Adrenal gland (tissue), 12 donors: Measurements from ENCODE around the gene ARAF. TPM values are rescaled to one million over a fixed set of nuclear protein-coding genes. Genes with fewer than 3 reads are reported as not detected.

Source experiments
- DNase-seq, 7 donors: peaks; one replicate each; pipeline ENCODE4 v3.0.0-alpha.2; 2019 to 2020
- H3K27ac ChIP-seq, 5 donors: fragments of 200-600 bp; sonication (generic) in 4 of 5; 1 replicate in 3 of 5; 2 replicates in 2 of 5; pipeline versions ENCODE4 v1.5.1 to v1.8.0; 2016 to 2020; ENCODE audit warnings: mild to moderate bottlenecking in 1 of 5
- H3K27me3 ChIP-seq: fragments of 200-600 bp; 2 replicates; pipeline ENCODE4 v1.8.0; 2021
- H3K36me3 ChIP-seq, 2 donors: fragments of 200-600 bp; replicated peaks in 1 of 2; 1 replicate in 1 of 2; 2 replicates in 1 of 2; pipeline versions ENCODE4 v1.5.1 to v1.8.0; 2018 to 2022
- H3K4me1 ChIP-seq, 2 donors: fragments of 200-600 bp; replicated peaks in 1 of 2; 1 replicate in 1 of 2; 2 replicates in 1 of 2; pipeline versions ENCODE4 v1.5.1 to v1.8.0; 2018 to 2021
- H3K4me3 ChIP-seq, 4 donors: fragments of 200-600 bp; sonication (generic) in 3 of 4; one replicate each; pipeline ENCODE4 v1.5.1; 2016 to 2018
- H3K9me3 ChIP-seq, 3 donors: fragments of 200-600 bp; sonication (generic) in 1 of 3; replicated peaks in 1 of 3; 1 replicate in 2 of 3; 2 replicates in 1 of 3; pipeline versions ENCODE4 v1.5.1 to v1.8.0; 2016 to 2021
- CTCF ChIP-seq, 6 experiments: fragments of 450-650 bp in 4 of 6; fragments of 200-600 bp in 2 of 6; sonication (generic) in 1 of 6; IDR thresholded peaks; 1 replicate in 5 of 6; 2 replicates in 1 of 6; pipeline versions ENCODE4 v1.5.1 to v1.8.0; 2016 to 2021; ENCODE audit warnings: antibody characterized with exemption in 6 of 6, mild to moderate bottlenecking in 2 of 6, moderate library complexity in 1 of 6
- POLR2A ChIP-seq, 2 donors: fragments of 450-650 bp; IDR thresholded peaks; one replicate each; pipeline ENCODE4 v1.6.1; 2017; ENCODE audit warnings: antibody characterized with exemption in 2 of 2, mild to moderate bottlenecking in 2 of 2, moderate library complexity in 1 of 2
- WGBS, 4 donors: extraction: QIAGEN DNeasy Blood & Tissue Kit in 2 of 4; methylation state at CpG; one replicate each; pipeline versions ENCODE4 v1.1.5 to v1.1.7; 2013 to 2017; 5-methylcytosine and 5-hydroxymethylcytosine counted together
- intact Hi-C, 2 donors: fragments of 100-400 bp; cut with DNase I; formaldehyde crosslinking; loops; one replicate each; pipeline versions ENCODE4 v1.14.1 to v1.15.0; 2022 to 2023
- polyA plus RNA-seq, 3 donors: library from polyadenylated mRNA; stranded (reverse); fragments of 200-250 nt in 2 of 3; fragments of 350-450 nt in 1 of 3; fragmentation: Illumina TruSeq in 1 of 3; extraction: RNeasy Lipid Tissue Mini Kit (QIAGEN cat#74804) in 1 of 3; gene quantifications; one replicate each; pipeline ENCODE4 v1.2.3, GENCODE V29; 2013 to 2014
- total RNA-seq, 9 donors: library from RNA; depleted of rRNA in 4 of 9; stranded (reverse); fragments of >200 nt in 4 of 9; fragments of 120-200 nt in 1 of 9; fragmentation: NEBNext Ultra II Directional in 1 of 9; extraction: Animal tissue kit (Norgen Biotek cat#: 25700) in 1 of 9; gene quantifications; one replicate each; pipeline versions ENCODE4 v1.1.0 to v1.2.4, GENCODE V29; 2013 to 2023
- donor health status: healthy with polysubstance abuse.
- donor health status: Bipolar disorder and iron deficiency.
- donor health status: DM: yes; HTN: yes; CAD: no.
- donor health status: DM: no; HTN: no; CAD: no.
- donor health status: DM: no; HTN: no; CAD: no.
- donor health status: DM: yes; HTN: yes; CAD: no.

ARAF gene
- total and polyA plus RNA-seq, 12 donors, result 31.2 to 113 (median 64.2) TPM

GRCh38 chrX:47571896-47572295 lies 10.9 kb downstream of the ARAF start:
- peaks cover 0 to 39% of the 10 kb centered on the region in 2 donors for H3K36me3 ChIP-seq

GRCh38 chrX:47572773-47573340 lies 11.9 kb downstream of the ARAF start:
- DNase-seq, result no peak
- TF ChIP-seq CTCF (IDR thresholded peaks at IDR 0.05) (no peak), POLR2A (IDR thresholded peaks at IDR 0.05) (no peak)
- Histone ChIP-seq H3K4me3 (no peak overlapping the region), H3K27me3 (no peaks in the 10 kb centered on the region), H3K4me1 (peaks cover 0 to 5% of the 10 kb centered on the region in 2 donors), H3K27ac (peak overlapping the region in 1 of 5 donors; percentile 63), H3K36me3 (peaks cover 0 to 30% of the 10 kb centered on the region in 2 donors), H3K9me3 (no peaks in the 10 kb centered on the region)
- intact Hi-C loops, result no loop called here
- 67 to 81% (median 71%) methylated on average over 6 to 9 of the region's 9 CpGs for WGBS, 4 donors

More at GRCh38 chrX:47571896-47572295, 10.9 kb downstream of the ARAF start:
- no peak for TF ChIP-seq POLR2A (IDR thresholded peaks at IDR 0.05)
- no peak for TF ChIP-seq CTCF (IDR thresholded peaks at IDR 0.05)
- DNase-seq, result no peak
- intact Hi-C loops, result no loop called here
- Histone ChIP-seq H3K4me3 (no peak overlapping the region), H3K4me1 (peaks cover 0 to 5% of the 10 kb centered on the region in 2 donors), H3K27me3 (no peaks in the 10 kb centered on the region), H3K27ac (no peak overlapping the region), H3K9me3 (no peaks in the 10 kb centered on the region)
- 87 to 94% (median 92%) methylated on average over 13 of the region's 13 CpGs for WGBS, 4 donors

- TF ChIP-seq POLR2A (IDR thresholded peaks at IDR 0.05) (no peak), CTCF (IDR thresholded peaks at IDR 0.05) (no peak)
- H3K27ac ChIP-seq, result peak overlapping the region in 2 of 5 donors; percentile 56 to 80
- peaks cover 0 to 5% of the 10 kb centered on the region in 2 donors for H3K4me1 ChIP-seq
- intact Hi-C loops, result no loop called here
- DNase-seq, result peak in 1 of 7 donors; percentile 41
- peaks cover 0 to 24% of the 10 kb centered on the region in 2 donors for H3K36me3 ChIP-seq
- WGBS, 4 donors, result 33 to 57% (median 46%) methylated on average over 10 to 20 of the region's 20 CpGs
- no peaks in the 10 kb centered on the region for H3K9me3 ChIP-seq
- H3K4me3 ChIP-seq, result peak overlapping the region in 1 of 4 donors; percentile 2
- H3K27me3 ChIP-seq, result no peaks in the 10 kb centered on the region
Observed at GRCh38 chrX:47573341-47574075, 12.5 kb downstream of the ARAF start.

- peak in 1 of 7 donors; percentile 21 for DNase-seq
- H3K27me3 ChIP-seq, result no peaks in the 10 kb centered on the region
- intact Hi-C loops, result no loop called here
- H3K9me3 ChIP-seq, result no peaks in the 10 kb centered on the region
- peaks cover 0 to 5% of the 10 kb centered on the region in 2 donors for H3K4me1 ChIP-seq
- H3K36me3 ChIP-seq, result peaks cover 0 to 18% of the 10 kb centered on the region in 2 donors
- TF ChIP-seq CTCF (IDR thresholded peaks at IDR 0.05), result no peak
- no peak for TF ChIP-seq POLR2A (IDR thresholded peaks at IDR 0.05)
- H3K27ac ChIP-seq, result peak overlapping the region in 2 of 5 donors; percentile 56 to 80
- 10 to 37% methylated on average over 34 to 36 of the region's 41 CpGs; no CpG with 5 or more reads in 2 of the 4 donors for WGBS, 4 donors
- H3K4me3 ChIP-seq, result peak overlapping the region in 1 of 4 donors; percentile 2
Observed at GRCh38 chrX:47574076-47574546, 13.1 kb downstream of the ARAF start.
